Measurements from ENCODE around the gene SLC25A22. TPM values are rescaled to one million over a fixed set of nuclear protein-coding genes. Genes with fewer than 3 reads are reported as not detected.
A peak's percentile ranks its signal among the peaks of the same experiment; 100 is the strongest.

The SLC25A22 gene
- total and polyA plus RNA-seq, 10 of the 15 experiments (the other 5 are each of a cell fraction or from before 2014, with no cell fraction given), result 0.27 to 27.0 (median 8.2) TPM

GRCh38 chr11:833114-833791 lies 35.2 kb upstream of the SLC25A22 start:
- DNase-seq (ENCODE audit: low read depth, low spot score) (no peak), ATAC-seq (peak; percentile 27), FAIRE-seq (no peak)
- peak; percentile 60; the same call in 1 of the 2 replicates for TF ChIP-seq YY1 (IDR thresholded peaks at IDR 0.05; ENCODE audit: low read depth, low read length)
- TF ChIP-seq NKRF (conservative IDR thresholded peaks at IDR 0.05), result 0 out of 2 replicates have a peak, but pooled peaks have one; percentile 48
- TF ChIP-seq NFXL1 (IDR thresholded peaks at IDR 0.05; ENCODE audit: borderline replicate concordance), result no peak
- TF ChIP-seq MEF2B (IDR thresholded peaks at IDR 0.05; ENCODE audit: partially characterized antibody, poor library complexity, severe bottlenecking), result no peak
- TF ChIP-seq DPF2 (IDR thresholded peaks at IDR 0.05), result peak; percentile 54
- TF ChIP-seq NR2F1 (conservative IDR thresholded peaks at IDR 0.05), result peak; percentile 55
- TF ChIP-seq LARP7 (IDR thresholded peaks at IDR 0.05), result peak; percentile 63
- TF ChIP-seq IKZF1 (conservative IDR thresholded peaks at IDR 0.05), result peak; percentile 34; the same call in 1 of the 2 replicates
- peak; percentile 46; the same call in 1 of the 2 replicates for TF ChIP-seq POLR2A (IDR thresholded peaks at IDR 0.05; ENCODE audit: low read depth, low read length)
- WGBS (ENCODE audit: insufficient coverage, insufficient replicate concordance, low lambda C conversion rate, missing lambda C conversion rate), result 2% methylated on average over 51 of the region's 55 CpGs
- no peaks in the 10 kb centered on the region for H3K9me3 ChIP-seq (replicated peaks; ENCODE audit: control insufficient read depth, insufficient read depth, low read length)
- H3K36me3 ChIP-seq (ENCODE audit: control insufficient read depth in 2 of 2, insufficient read depth in 2 of 2, low read length in 1 of 2), result peaks cover 0 to 8% of the 10 kb centered on the region in 2 experiments; a peak in 2 of 4 replicates
- intact Hi-C loops (cut with micrococcal nuclease; ENCODE audit: unreplicated experiment) (no loop called here), in situ Hi-C loops (cut with MboI) (no loop called here)
- H2AFZ ChIP-seq (ENCODE audit: control insufficient read depth, low read depth, low read length), result peak overlapping the region; percentile 67
- peak overlapping the region; percentile 74 for H3K4me3 ChIP-seq
- no TSS peak for BruUV-seq (replicated peaks)
- no peaks in the 10 kb centered on the region; a peak in 3 of 4 replicates for H3K27me3 ChIP-seq (replicated peaks in 1 of 2; ENCODE audit: control insufficient read depth in 2 of 2, insufficient read depth in 2 of 2, low read length in 1 of 2)
- no peak overlapping the region for H3K27ac ChIP-seq (ENCODE audit: control insufficient read depth, insufficient read depth)
- no peaks in the 10 kb centered on the region for H4K20me1 ChIP-seq (ENCODE audit: control insufficient read depth, insufficient read depth)
- ChIA-PET RAD21 (ENCODE audit: unreplicated experiment) (interaction anchor here (0.6 to 1.2 kb wide), 3 partner anchors 10 to 27 kb away, joined by 3 to 9 read pairs (median 5); partner anchors contain the start of gene TSPAN4), POLR2A (interaction anchor here (0.6 to 1.5 kb wide), 5 partner anchors 10 to 49 kb away, joined by 3 to 5 read pairs (median 4); partner anchors contain the start of genes PNPLA2, POLR2L and TSPAN4), CTCF (no interaction called here), SMC1A (ENCODE audit: uncharacterized antibody, unreplicated experiment) (interaction anchor here (0.6 kb wide), 1 partner anchor 22 kb away, joined by 3 read pairs; no protein-coding TSS in a partner anchor)
- no peaks in the 10 kb centered on the region for H3K79me2 ChIP-seq (ENCODE audit: control insufficient read depth, insufficient read depth, low read length)
- H3K4me1 ChIP-seq (ENCODE audit: control insufficient read depth, insufficient read depth, low read length), result peaks cover 33% of the 10 kb centered on the region
- H3K9ac ChIP-seq (ENCODE audit: control insufficient read depth, insufficient read depth, low read length), result peak overlapping the region; percentile 44; the same call in 1 of the 2 replicates
- H3K4me2 ChIP-seq (ENCODE audit: control insufficient read depth, insufficient read depth), result peak overlapping the region; percentile 89
